Measurements from ENCODE around the gene FOXG1.

The FOXG1 gene

GRCh38 chr14:28766469-28766955, at the start of gene FOXG1:
Gene FOXG1, plus strand, starts transcription at chr14:28766787. Its CDS starts 493 bp downstream, at chr14:28767280.
- peak; percentile 83 for DNase-seq

- no peak for DNase-seq
Measured at GRCh38 chr14:28719130-28719529, 47.5 kb upstream of the FOXG1 start.

GRCh38 chr14:28731358-28731757, 35.2 kb upstream of the FOXG1 start:
- DNase-seq = no peak

- DNase-seq = no peak
Measured at GRCh38 chr14:28742171-28742846, 24.3 kb upstream of the FOXG1 start.

- no peak for DNase-seq
Measured at GRCh38 chr14:28744126-28744525, 22.5 kb upstream of the FOXG1 start.

- no peak for DNase-seq
Measured at GRCh38 chr14:28745176-28745575, 21.4 kb upstream of the FOXG1 start.

- no peak for DNase-seq
Measured at GRCh38 chr14:28746247-28746646, 20.3 kb upstream of the FOXG1 start.

GRCh38 chr14:28751467-28752058, 15.0 kb upstream of the FOXG1 start:
- peak; percentile 80 for DNase-seq

GRCh38 chr14:28754209-28754985, 12.2 kb upstream of the FOXG1 start:
- DNase-seq = peak; percentile 61

- no peak for DNase-seq
Measured at GRCh38 chr14:28755198-28755815, 11.3 kb upstream of the FOXG1 start.

- DNase-seq = no peak
Measured at GRCh38 chr14:28755884-28756268, 10.7 kb upstream of the FOXG1 start.

GRCh38 chr14:28756269-28756883, 10.2 kb upstream of the FOXG1 start:
- no peak for DNase-seq

- peak; percentile 59 for DNase-seq
Measured at GRCh38 chr14:28756884-28757570, 9.6 kb upstream of the FOXG1 start.

GRCh38 chr14:28757786-28758185, 8.8 kb upstream of the FOXG1 start:
- DNase-seq = no peak

- no peak for DNase-seq
Measured at GRCh38 chr14:28758253-28758884, 8.2 kb upstream of the FOXG1 start.

GRCh38 chr14:28758885-28759652, 7.5 kb upstream of the FOXG1 start:
- DNase-seq = no peak

- no peak for DNase-seq
Measured at GRCh38 chr14:28759653-28760313, 6.8 kb upstream of the FOXG1 start.

- no peak for DNase-seq
Measured at GRCh38 chr14:28760431-28760996, 6.1 kb upstream of the FOXG1 start.

GRCh38 chr14:28761438-28762291, 4.9 kb upstream of the FOXG1 start:
- DNase-seq = no peak
